ENCODE data around the gene HIF1A.
"Not testable (repeated sequence)": the region's sequence is repeated elsewhere in the genome, so short reads cannot be mapped to it uniquely, and the experiment has no call there.

Gene HIF1A

DNA sequence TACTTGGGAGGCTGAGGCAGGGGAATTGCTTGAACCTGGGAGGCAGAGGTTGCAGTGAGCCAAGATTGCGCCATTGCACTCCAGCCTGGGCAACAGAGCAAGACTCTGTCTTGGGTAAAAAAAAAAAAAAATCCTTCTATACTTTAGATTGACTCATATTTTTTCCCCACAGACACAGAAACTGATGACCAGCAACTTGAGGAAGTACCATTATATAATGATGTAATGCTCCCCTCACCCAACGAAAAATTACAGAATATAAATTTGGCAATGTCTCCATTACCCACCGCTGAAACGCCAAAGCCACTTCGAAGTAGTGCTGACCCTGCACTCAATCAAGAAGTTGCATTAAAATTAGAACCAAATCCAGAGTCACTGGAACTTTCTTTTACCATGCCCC is 42.6 kb downstream of the HIF1A start:
- Mint-ChIP-seq H3K27ac (peak overlapping the region; percentile 63), H3K9me3 (no peaks in the 10 kb centered on the region), H3K36me3 (ENCODE audit: low read depth) (peaks cover 83% of the 10 kb centered on the region), H3K4me1 (ENCODE audit: low read depth) (peaks cover 4% of the 10 kb centered on the region), H3K4me3 (no peak overlapping the region), H3K27me3 (no peaks in the 10 kb centered on the region)

GRCh38 chr14:61739133-61739532 is 43.8 kb downstream of the HIF1A start:
- Mint-ChIP-seq H3K4me1 (ENCODE audit: low read depth) (peaks cover 4% of the 10 kb centered on the region), H3K36me3 (ENCODE audit: low read depth) (peaks cover 82% of the 10 kb centered on the region), H3K9me3 (no peaks in the 10 kb centered on the region), H3K27me3 (no peaks in the 10 kb centered on the region), H3K4me3 (no peak overlapping the region), H3K27ac (no peak overlapping the region)

GRCh38 chr14:61742371-61742770 is 47.1 kb downstream of the HIF1A start:
- Mint-ChIP-seq H3K4me3 (no peak overlapping the region), H3K9me3 (no peaks in the 10 kb centered on the region), H3K36me3 (ENCODE audit: low read depth) (peaks cover 79% of the 10 kb centered on the region), H3K4me1 (ENCODE audit: low read depth) (peaks cover 12% of the 10 kb centered on the region), H3K27me3 (no peaks in the 10 kb centered on the region), H3K27ac (peak overlapping the region; percentile 36)

DNA sequence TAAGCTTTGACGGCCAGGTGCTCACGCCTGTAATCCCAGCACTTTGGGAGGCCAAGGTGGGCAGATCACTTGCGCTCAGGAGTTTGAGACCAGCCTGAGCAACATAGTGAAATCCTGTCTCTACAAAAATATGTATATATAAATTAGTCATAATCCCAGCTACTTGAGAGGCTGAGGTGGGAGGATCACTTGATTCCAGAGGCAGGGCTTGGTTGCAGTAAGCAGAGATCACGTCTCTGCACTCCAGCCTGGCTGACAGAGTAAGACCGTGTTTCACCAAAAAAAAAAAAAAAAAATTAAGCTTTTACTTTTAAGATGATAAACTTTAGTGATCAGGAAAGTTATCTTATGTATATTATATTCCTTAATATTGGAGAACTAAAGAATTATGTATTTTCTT is 48.9 kb downstream of the HIF1A start:
- Mint-ChIP-seq H3K4me3 (no peak overlapping the region), H3K27ac (no peak overlapping the region), H3K9me3 (no peaks in the 10 kb centered on the region), H3K4me1 (ENCODE audit: low read depth) (peaks cover 20% of the 10 kb centered on the region), H3K36me3 (ENCODE audit: low read depth) (peaks cover 79% of the 10 kb centered on the region), H3K27me3 (no peaks in the 10 kb centered on the region)

GRCh38 chr14:61746346-61746745 is 51.0 kb downstream of the HIF1A start:
- H3K27me3 Mint-ChIP-seq, H3K9me3 Mint-ChIP-seq: not testable (repeated sequence)
- H3K36me3 Mint-ChIP-seq (ENCODE audit: low read depth), result peaks cover 76% of the 10 kb centered on the region
- H3K4me1 Mint-ChIP-seq (ENCODE audit: low read depth), result peaks cover 33% of the 10 kb centered on the region
- peak overlapping the region; percentile 19 for H3K4me3 Mint-ChIP-seq
- peak overlapping the region; percentile 68 for H3K27ac Mint-ChIP-seq

GRCh38 chr14:61746881-61747280 is 51.6 kb downstream of the HIF1A start:
- Mint-ChIP-seq H3K27me3 (no peaks in the 10 kb centered on the region), H3K4me1 (ENCODE audit: low read depth) (peaks cover 37% of the 10 kb centered on the region), H3K27ac (peak overlapping the region; percentile 68), H3K36me3 (ENCODE audit: low read depth) (peaks cover 76% of the 10 kb centered on the region), H3K9me3 (no peaks in the 10 kb centered on the region), H3K4me3 (peak overlapping the region; percentile 19)

- H3K36me3 Mint-ChIP-seq (ENCODE audit: low read depth), result peaks cover 74% of the 10 kb centered on the region
- peak overlapping the region; percentile 68 for H3K27ac Mint-ChIP-seq
- H3K4me1 Mint-ChIP-seq (ENCODE audit: low read depth), result peaks cover 42% of the 10 kb centered on the region
- H3K4me3 Mint-ChIP-seq, result no peak overlapping the region
- H3K27me3 Mint-ChIP-seq, result no peaks in the 10 kb centered on the region
- H3K9me3 Mint-ChIP-seq, result no peaks in the 10 kb centered on the region
These were observed 52.0 kb downstream of the HIF1A start for GRCh38 chr14:61747342-61747741.

- Mint-ChIP-seq H3K36me3 (ENCODE audit: low read depth) (peaks cover 63% of the 10 kb centered on the region), H3K4me1 (ENCODE audit: low read depth) (peaks cover 48% of the 10 kb centered on the region), H3K4me3 (peak overlapping the region; percentile 92)
These were observed 54.0 kb downstream of the HIF1A start for GRCh38 chr14:61749264-61749663.

DNA sequence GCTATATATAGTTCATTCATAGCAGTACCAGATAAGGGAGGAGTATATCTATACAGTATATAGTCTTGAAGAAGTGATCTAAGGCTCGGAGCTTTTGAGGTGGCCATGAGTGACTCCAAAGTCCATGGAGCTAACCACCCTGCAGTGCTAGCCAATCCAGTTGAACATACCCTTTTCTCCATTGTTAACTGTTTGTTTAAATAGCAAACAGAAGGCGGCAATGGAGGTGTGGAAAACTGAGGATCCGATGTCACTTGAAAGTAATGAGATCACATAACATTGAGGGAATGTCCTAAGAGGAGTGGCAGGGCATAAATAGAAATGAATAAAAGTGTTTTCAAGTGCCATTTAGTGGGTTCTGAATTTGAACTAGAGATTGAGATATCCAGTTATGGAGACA is 54.6 kb downstream of the HIF1A start:
- Mint-ChIP-seq H3K27ac (no peak overlapping the region), H3K27me3 (no peaks in the 10 kb centered on the region), H3K36me3 (ENCODE audit: low read depth) (peaks cover 59% of the 10 kb centered on the region), H3K9me3 (no peaks in the 10 kb centered on the region), H3K4me1 (ENCODE audit: low read depth) (peaks cover 48% of the 10 kb centered on the region), H3K4me3 (peak overlapping the region; percentile 92)

More at GRCh38 chr14:61749264-61749663, 54.0 kb downstream of the HIF1A start:
- Mint-ChIP-seq H3K9me3 (no peaks in the 10 kb centered on the region), H3K27ac (no peak overlapping the region), H3K27me3 (no peaks in the 10 kb centered on the region)

- Mint-ChIP-seq H3K36me3 (ENCODE audit: low read depth) (peaks cover 49% of the 10 kb centered on the region), H3K9me3 (no peaks in the 10 kb centered on the region), H3K4me1 (ENCODE audit: low read depth) (peaks cover 44% of the 10 kb centered on the region), H3K27me3 (no peaks in the 10 kb centered on the region), H3K4me3 (peak overlapping the region; percentile 92), H3K27ac (peak overlapping the region; percentile 92)
These were observed 55.6 kb downstream of the HIF1A start for GRCh38 chr14:61750708-61751474.

DNA sequence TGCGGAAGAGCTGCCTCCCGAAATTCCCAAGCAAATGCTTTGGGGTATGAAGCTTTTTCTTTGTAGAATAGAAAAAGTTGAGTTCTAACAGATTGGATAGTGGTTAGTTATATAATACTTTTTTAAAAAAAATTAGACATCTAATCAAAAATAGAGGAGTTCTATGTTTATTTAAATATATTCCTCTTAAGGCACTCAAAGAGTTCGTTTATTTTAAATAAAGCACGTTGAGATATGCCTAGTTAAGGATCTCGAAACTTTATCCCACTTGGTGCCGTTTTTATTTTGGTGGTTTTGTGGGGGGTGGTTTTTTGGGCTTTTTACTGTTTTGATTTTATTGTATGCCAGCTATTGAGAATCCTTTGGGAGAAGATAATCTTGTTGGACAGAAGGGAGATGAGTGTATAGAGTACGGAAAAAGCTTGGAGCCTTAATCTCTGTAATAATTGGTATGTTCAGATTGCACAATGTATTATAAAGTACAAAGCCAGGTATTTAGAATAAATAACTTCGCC is 56.2 kb downstream of the HIF1A start:
- Mint-ChIP-seq H3K9me3 (no peaks in the 10 kb centered on the region), H3K36me3 (ENCODE audit: low read depth) (peaks cover 43% of the 10 kb centered on the region), H3K27ac (peak overlapping the region; percentile 57), H3K4me1 (ENCODE audit: low read depth) (peaks cover 43% of the 10 kb centered on the region), H3K4me3 (peak overlapping the region; percentile 68), H3K27me3 (no peaks in the 10 kb centered on the region)

GRCh38 chr14:61752626-61753025 is 57.3 kb downstream of the HIF1A start:
- H3K36me3 Mint-ChIP-seq (ENCODE audit: low read depth), result peaks cover 32% of the 10 kb centered on the region
- H3K4me1 Mint-ChIP-seq (ENCODE audit: low read depth), result peaks cover 36% of the 10 kb centered on the region
- no peaks in the 10 kb centered on the region for H3K9me3 Mint-ChIP-seq
- H3K27me3 Mint-ChIP-seq, result peaks cover 5% of the 10 kb centered on the region
- no peak overlapping the region for H3K27ac Mint-ChIP-seq
- no peak overlapping the region for H3K4me3 Mint-ChIP-seq

GRCh38 chr14:61753631-61754030 is 58.3 kb downstream of the HIF1A start:
- H3K36me3 Mint-ChIP-seq (ENCODE audit: low read depth), result peaks cover 25% of the 10 kb centered on the region
- no peak overlapping the region for H3K27ac Mint-ChIP-seq

GRCh38 chr14:61754627-61755381 is 59.5 kb downstream of the HIF1A start:
- no peaks in the 10 kb centered on the region for H3K9me3 Mint-ChIP-seq
- H3K27me3 Mint-ChIP-seq, result peaks cover 5% of the 10 kb centered on the region
- peaks cover 14% of the 10 kb centered on the region for H3K36me3 Mint-ChIP-seq (ENCODE audit: low read depth)
- H3K4me3 Mint-ChIP-seq, result no peak overlapping the region
- H3K4me1 Mint-ChIP-seq (ENCODE audit: low read depth), result peaks cover 25% of the 10 kb centered on the region
- H3K27ac Mint-ChIP-seq, result no peak overlapping the region

More at GRCh38 chr14:61753631-61754030, 58.3 kb downstream of the HIF1A start:
- Mint-ChIP-seq H3K27me3 (peaks cover 5% of the 10 kb centered on the region), H3K4me3 (no peak overlapping the region), H3K9me3 (no peaks in the 10 kb centered on the region), H3K4me1 (ENCODE audit: low read depth) (peaks cover 31% of the 10 kb centered on the region)

DNA sequence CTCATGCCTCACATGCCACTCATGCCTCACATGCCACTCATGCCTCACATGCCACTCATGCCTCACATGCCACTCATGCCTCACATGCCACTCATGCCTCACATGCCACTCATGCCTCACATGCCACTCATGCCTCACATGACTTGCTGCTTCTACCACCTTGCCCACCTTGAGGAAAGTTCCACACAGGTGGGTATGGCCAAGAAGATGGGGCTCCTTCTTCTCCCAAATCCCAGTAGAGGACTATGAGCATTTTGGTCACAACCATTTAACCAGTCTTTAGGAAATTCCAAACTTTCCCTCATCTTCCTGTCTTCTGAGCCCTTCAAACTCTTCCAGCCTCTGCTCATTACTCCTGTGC is 60.0 kb downstream of the HIF1A start:
- H3K27me3 Mint-ChIP-seq; H3K36me3 Mint-ChIP-seq (ENCODE audit: low read depth); H3K9me3 Mint-ChIP-seq; H3K27ac Mint-ChIP-seq; H3K4me3 Mint-ChIP-seq: not testable (repeated sequence)
- H3K4me1 Mint-ChIP-seq (ENCODE audit: low read depth), result peaks cover 20% of the 10 kb centered on the region

Data from stimulated activated naive CD8-positive, alpha-beta T cell treated with anti-CD3 and anti-CD28 coated beads, Interleukin-15, Interleukin-2, amounts not matched to agents 100 ng/mL and 50 ng/mL, for 24 hours (primary cell).